Endometrial microvascular endothelial cells (primary cell): ENCODE data around the gene DOCK7. TPM values are rescaled to one million over a fixed set of nuclear protein-coding genes. Genes with fewer than 3 reads are reported as not detected.
"Not testable (repeated sequence)": the region's sequence is repeated elsewhere in the genome, so short reads cannot be mapped to it uniquely, and the experiment has no call there.

Source experiments
- in situ Hi-C: cut with HindIII; loops from 2 replicates; pipeline ENCODE4 v1.10.0; 2017; ENCODE audit warnings: low sequenced_read_pairs, low pct_unique_long_range_greater_than_20kb; ENCODE audit errors: inconsistent ontology term
- total RNA-seq: library from RNA; depleted of rRNA; stranded (reverse); fragments of >200 nt; gene quantifications from one replicate; pipeline ENCODE4 v1.2.3, GENCODE V29; 2015; ENCODE audit errors: inconsistent ontology term

DOCK7 gene
- total RNA-seq, 1 donor from 2014 or later: 23.9 TPM

DNA sequence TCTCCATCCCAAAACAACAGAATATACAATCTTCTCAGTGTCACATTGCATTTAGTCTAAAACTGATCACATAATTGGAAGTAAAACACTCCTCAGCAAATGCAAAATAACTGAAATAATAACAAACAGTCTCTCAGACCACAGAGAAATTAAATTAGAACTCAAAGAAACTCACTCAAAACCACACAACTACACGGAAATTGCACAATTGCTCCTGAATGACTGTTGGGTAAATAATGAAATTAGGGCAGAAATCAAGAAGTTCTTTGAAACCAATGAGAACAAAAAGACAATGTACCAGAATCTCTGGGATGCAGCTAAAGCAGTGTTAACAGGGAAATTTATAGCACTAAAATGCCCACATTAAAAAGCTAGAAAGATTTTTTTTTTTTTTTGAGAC, 120.3 kb downstream of the DOCK7 start:
- in situ Hi-C loops: not testable (repeated sequence)

DNA sequence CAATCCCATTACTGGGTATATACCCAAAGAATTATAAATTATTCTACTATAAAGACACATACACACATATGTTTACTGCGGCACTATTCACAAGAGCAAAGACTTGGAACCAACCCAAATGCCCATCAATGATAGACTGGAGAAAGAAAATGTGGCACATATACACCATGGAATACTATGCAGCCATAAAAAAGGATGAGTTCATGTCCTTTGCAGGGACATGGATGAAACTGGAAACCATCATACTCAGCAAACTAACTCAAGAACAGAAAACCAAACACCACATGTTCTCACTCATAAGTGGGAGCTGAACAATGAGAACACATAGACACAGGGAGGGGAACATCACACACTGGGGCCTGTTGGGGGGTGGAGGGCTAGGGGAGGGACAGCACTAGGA, 121.0 kb downstream of the DOCK7 start:
- in situ Hi-C loops: not testable (repeated sequence)

DNA sequence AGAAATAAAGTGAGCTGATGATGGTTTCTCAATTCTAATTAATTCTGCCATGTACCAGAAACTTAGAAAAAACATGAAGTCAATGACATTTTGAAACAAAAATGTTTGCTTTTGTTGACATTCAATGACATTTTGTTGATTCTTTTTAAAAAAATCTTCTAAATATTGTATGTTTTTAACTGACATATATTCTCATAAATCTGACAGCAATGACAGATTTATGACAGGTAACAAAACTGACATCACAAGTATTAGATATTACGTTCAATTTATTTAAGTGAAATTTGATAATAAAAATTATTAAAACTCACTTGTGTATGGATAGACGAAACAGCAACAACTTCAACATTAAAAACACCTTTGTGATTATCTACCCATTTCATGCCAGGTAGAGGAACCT, 126.9 kb downstream of the DOCK7 start:
- in situ Hi-C loops: no loop called here

DNA sequence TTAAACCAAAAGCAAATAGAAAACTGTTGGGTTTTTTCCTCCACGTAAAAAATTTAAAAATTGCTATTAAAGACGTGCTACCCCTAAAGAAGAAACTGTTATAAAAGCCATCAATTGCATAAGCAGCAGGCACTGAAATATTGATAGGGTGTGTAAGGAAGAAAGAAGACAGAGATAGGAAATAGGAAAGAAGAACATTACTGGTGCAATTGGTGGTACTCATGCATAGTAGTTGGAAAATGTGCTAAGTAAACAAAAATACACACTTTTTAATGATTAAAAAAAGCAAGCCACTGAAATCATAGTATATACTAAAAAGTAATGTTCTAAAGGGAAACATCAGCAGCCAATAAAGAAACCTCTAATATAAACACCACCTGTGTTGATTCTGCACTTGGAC, 143.6 kb downstream of the DOCK7 start:
- in situ Hi-C loops: no loop called here

DNA sequence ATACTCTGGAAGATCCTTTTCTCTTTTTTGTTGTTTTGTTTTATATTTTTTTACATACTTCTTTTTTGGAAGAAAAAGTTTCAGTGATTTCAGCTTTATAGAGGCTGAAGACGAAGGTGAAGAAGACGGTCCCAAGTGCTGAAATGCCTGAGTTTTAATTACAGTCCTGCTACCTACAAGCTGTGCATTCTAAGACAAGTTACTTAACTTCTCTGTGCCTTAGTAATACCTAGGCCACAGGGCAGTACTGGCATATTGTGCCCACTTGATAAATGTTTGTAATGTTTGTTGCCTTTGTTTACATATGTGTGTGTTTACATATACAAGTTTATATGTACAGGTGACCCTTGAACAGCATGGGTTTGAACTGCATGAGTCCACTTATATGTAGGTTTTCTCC, 147.1 kb downstream of the DOCK7 start:
- in situ Hi-C loops: no loop called here

DNA sequence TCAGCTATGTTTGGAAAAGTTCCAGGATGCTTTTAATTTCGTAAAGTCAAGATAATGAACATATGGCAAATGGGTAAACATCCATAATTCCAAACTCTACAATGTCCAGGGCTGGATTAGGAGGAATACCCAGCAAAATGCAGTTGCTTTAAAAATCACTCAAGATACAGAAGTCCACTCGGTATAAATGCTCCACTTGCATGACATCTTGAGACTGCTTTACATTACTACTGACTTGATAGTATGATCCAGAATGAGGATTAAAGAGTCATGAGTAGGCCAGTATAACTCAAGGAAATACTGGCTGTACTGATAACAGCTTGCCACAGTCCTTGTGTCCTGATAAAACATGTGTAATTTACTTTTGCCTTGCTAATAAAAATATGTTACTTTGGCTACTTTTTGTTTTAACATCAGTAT, 149.1 kb downstream of the DOCK7 start:
- in situ Hi-C loops: no loop called here

DNA sequence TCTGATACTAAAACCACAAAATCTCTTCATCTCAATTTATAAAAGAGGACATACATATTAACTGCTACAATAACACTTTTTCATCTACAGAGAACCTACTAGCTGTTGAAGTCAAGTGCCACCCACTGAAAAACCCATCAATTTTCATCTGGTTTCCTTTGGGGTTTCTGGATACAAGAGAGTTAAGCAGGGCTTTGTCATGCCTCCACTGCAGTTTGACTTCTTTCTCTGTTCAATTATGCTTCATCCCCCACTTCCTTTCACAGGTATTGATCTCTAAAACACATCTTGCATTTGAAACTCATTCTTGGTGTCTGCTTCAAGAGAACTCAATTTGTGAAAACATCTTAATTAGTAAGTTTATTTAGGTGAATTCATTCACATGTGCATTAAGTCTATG, 151.3 kb downstream of the DOCK7 start:
- in situ Hi-C loops: no loop called here

DNA sequence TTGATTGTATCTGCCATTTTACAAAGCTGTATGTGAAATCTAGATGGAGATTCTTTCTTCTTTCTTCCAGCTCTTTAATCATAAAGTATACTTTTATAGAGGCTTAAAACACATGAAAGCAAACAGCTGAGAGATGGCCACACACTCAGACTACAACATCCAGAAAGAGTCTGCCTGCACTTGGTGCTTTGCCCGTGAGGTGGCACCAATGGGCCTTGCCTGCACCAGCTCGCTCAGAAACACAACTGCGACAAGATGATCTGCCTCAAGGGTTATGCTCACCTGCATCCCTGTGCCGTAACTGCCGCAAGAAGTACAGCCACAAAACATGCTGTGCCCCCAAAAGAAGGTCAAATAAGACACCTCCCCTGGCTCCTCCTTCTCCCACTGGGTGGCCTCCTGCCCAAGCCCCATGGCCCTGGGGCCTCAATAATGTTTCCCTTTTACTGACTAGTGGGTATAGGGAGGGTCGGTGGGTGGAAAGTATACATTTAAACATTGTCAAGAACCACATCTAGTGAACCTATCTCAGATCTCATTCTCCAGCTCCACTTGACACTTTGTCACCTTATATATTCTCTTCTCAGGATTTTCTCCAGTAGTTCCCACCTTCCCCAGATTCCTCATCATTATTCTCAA, 157.6 kb downstream of the DOCK7 start:
- in situ Hi-C loops: no loop called here

DNA sequence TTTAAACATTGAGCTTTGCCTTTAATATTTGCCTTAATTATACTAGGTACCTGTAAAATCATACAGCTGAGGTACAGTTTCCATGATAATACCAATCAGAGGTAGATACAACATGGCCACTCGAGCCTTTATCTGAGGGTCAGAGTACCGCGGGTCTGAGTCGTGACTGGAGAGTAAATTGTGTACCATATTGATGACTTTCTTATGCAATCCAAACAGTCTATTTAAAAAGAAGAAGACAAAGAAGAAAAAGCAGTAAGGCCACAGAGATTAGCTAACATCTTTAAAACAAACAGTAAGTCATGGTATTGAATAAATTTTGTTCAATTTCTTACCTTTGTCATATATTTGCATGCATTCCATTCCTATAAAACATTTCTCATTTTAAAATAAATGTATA, 159.0 kb downstream of the DOCK7 start:
- in situ Hi-C loops: no loop called here

DNA sequence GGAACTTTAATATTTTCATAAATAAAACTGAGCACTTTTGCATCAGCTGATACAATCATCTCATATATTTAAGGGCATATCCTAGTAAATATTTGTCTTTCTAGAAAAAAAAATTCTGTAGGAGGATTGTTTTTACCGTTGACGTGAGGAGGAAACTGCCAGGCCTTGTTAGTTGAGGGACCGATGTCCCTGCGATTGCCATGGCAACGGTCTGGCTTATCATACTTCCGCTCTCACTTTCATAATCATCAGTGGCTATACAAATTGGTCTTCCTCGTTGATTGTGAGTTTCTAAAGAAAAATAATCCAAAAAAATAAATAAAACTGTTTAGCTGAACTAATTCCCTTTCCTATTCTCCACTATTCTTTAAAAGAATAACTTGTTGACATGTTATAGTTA, 160.2 kb downstream of the DOCK7 start:
- in situ Hi-C loops: no loop called here

DNA sequence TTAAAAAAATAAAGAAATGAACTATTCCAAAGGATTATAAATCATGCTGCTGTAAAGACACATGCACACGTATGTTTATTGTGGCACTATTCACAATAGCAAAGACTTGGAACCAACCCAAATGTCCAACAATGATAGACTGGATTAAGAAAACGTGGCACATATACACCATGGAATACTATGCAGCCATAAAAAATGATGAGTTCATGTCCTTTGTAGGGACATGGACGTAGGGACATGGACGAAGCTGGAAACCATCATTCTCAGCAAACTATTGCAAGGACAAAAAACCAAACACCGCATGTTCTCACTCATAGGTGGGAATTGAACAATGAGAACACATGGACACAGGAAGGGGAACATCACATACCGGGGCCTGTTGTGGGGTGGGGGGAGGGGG, 160.8 kb downstream of the DOCK7 start:
- in situ Hi-C loops: not testable (repeated sequence)

DNA sequence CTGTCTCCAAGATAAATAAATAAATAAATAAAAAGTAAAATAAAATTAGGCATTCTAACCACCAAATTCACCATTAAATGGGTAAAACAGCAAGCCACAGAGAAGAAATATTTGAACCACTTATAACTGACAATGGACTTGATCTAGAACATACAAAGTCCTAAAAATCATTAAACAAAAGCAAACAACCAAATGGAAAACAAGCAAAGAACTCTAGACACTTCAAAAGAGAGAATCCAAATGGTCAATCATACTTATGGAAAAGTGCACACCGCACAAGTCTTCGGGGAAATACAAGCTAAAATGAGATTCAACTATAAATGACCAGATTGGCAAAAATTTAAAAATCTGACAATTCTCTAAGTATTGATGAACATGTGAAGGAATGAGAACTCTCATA, 164.3 kb downstream of the DOCK7 start:
- in situ Hi-C loops: no loop called here

DNA sequence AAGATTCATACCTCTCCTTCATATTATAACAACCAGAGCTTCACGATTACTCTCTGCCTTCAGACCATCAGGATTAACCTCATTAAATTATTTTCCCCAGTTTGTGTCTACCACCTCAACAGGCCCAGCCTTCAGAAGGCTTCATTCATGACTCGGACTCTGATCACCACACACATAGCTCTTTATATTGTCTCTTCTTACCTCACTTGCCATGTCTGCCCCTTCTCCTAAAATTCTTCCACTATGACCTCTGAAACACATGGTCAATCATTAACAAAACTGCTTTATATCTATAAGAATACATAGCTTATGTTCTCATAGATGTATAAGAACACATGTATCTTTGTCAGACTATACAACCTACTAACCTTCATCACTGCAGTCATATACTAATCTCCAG, 171.6 kb downstream of the DOCK7 start:
- in situ Hi-C loops: no loop called here

DNA sequence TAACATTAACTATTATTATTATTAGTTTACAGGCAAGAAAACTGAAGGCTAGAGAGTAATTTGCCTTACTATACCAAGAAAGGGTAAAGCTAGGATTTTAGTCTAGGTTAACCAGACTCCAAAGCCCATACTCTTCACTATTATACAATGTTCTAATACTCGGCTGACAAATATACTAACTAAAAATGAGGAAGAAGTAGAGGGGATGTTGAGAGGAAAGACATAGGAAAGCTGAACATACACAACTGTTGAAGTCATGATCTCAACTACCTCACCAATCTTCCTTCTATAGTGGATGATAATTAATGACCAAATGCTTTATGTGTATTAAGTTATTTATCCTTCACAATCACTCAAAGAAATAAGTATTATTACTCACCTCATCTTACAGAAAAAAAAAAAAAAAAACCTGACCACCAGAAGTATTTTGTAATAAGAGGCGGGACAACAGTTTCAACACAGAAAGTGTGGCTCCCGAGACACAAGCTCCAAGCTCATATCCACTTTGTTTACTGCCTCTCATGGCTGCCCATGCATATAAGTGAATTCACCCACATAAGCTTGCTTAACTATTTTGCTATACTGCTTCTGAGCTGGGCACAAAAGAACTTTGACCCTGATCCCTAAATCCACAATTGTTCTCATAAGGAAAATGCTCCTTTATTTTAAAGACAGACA, 173.3 kb downstream of the DOCK7 start:
- in situ Hi-C loops: no loop called here

DNA sequence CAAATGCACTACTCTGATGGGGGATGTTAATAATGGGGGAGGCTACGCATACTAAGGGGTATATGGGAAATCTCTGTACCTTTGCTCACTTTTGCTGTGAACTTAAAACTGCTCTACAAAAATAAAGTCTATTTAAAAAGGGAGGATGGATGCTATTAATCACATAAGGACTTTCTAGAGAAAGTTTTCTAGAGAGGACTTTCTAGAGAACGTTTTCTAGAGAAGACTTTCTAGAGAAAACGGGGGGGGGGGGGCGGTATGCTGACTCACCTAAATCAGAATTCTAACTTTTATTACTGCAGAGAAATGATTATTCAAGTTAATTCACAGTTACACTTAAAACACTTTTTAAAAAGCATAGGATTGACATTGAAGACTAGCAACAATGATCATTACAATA, 175.2 kb downstream of the DOCK7 start:
- in situ Hi-C loops: no loop called here

DNA sequence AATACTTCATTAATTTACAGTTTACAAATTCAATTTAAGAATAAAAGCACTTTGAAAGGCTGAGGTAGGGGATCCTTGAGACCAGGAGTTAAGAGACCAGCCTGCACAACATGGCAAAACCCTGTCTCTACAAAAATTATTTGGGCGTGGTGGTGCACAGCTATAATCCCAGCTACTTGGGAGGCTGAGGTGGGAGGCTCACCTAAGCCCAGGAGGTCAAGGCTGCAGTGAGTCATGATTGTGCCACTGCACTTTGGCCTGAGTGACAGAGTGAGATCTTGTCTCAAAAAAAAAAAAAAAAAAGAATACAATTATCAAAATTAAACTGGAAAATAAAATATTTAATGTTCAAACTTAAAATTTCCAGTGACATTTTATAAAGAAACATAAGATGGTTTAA, 179.2 kb downstream of the DOCK7 start:
- in situ Hi-C loops: no loop called here

DNA sequence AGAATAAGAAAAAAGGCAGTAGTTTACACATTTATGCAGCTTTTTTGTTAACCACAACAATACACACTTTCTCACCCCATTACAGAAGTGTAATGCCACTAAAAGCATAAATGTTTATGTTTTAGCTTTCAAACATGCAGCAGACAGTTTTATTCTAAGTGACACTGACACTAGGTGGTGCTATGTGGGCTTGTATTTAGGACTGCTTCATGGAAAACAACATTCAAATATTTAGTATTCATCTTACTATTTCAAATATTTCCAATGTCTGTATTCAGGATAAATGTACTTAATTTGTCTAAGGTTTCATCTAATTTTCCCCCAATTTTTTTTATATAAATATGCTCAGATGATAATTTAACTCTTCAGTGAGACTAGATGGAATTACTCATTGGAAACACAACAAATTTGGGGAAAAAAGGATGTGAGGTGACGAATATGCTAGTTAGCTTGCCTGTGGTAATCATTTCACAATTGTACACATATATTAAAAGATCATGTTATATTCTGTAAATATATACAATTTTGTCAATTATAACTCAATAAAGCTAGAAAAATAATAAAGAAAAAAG, 179.9 kb downstream of the DOCK7 start:
- in situ Hi-C loops: no loop called here

DNA sequence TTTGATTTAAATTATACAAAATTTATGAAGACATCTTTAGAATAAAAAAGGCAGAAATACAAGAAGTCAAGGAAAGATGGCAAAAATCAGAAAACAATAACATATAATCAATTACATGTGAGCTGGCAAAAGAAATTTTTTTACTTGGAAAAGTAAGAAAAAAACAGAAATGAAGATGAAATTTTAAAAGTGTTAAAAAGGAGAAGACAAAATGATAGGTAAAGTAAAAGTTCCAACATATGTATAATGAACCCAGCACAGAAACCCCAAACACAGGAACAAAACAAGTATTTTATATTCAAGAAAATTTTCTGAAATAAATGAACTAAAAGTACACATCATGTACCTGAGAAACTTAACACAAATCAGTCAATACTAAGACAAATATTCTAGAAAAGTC, 188.0 kb downstream of the DOCK7 start:
- in situ Hi-C loops: no loop called here

DNA sequence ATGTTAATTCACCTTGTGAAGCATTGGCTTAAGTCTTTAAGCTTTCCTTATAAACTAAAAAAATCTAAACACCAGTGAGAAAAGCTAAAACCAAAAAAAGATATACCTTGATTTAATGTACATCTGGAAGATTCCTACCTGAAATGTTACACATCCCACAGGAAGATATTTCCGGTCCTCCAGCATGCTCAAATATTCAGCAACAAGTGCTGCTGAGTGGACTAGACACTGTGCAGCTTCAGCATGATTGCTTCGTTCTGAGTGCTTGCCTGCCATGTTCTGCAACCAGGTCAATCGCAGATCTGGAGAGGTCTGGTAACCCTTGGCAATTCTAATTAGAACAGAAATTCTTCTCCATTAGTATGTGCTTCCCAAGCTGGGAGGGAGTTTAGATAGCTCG, 194.0 kb downstream of the DOCK7 start:
- in situ Hi-C loops: no loop called here

DNA sequence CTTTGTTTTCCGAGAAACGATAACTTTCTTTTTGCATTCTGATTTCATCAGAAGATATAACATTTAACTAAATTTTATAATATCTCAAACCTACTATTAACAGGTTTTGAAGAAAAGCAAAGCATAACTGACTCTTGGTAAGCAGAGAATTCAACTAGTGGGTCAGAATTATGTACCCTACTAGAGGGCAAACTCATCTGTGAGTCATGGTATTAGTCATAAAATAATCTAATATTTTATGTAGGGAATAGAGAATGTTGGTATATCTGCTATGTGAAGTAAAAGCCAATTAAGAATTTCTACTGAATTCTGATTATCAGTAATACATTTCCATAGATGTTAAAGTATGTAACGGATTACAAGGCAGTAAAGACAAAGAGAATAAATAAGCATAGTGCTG, 194.5 kb downstream of the DOCK7 start:
- in situ Hi-C loops: no loop called here

DNA sequence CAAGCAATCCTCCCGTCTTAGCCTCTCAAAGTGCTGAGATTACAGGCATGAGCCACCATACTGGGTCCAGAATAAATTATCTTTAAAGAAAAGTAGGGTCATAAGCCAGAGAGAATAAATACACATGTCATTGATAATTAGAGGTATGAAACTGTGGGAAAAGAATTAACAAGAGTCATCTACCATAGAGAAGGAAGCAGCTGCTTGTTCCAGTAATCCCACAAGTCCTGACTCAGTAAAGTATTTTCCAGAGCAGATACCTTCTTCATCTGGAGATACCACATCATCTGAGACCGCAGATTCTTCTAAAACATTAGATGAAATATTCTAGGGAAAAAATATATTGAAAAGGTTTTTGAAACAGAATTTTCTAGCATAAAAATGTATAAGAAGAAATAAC, 195.7 kb downstream of the DOCK7 start:
- in situ Hi-C loops: no loop called here
